Measurements from ENCODE around the gene TCF19. TPM values are rescaled to one million over a fixed set of nuclear protein-coding genes. Genes with fewer than 3 reads are reported as not detected.
"Not testable (repeated sequence)": the region's sequence is repeated elsewhere in the genome, so short reads cannot be mapped to it uniquely, and the experiment has no call there.

TCF19 gene
- polyA plus RNA-seq, 3 donors = 1.4 to 3.9 (median 2.4) TPM

- WGBS, 3 donors = 67 to 75% (median 68%) methylated on average over 16 of the region's 16 CpGs
Observed at GRCh38 chr6:31171931-31172905, 13.8 kb downstream of the TCF19 start.

GRCh38 chr6:31172973-31173384 is 14.6 kb downstream of the TCF19 start:
- no peak overlapping the region for H3K27ac ChIP-seq (ENCODE audit: low read depth, low read length)
- 65 to 78% (median 73%) methylated on average over 5 of the region's 5 CpGs for WGBS, 3 donors

More at GRCh38 chr6:31171931-31172905, 13.8 kb downstream of the TCF19 start:
- no peak overlapping the region for H3K27ac ChIP-seq (ENCODE audit: low read depth, low read length)

- WGBS, 3 donors = 64 to 78% (median 74%) methylated on average over 3 of the region's 3 CpGs
- H3K27ac ChIP-seq (ENCODE audit: low read depth, low read length) = no peak overlapping the region
Observed at GRCh38 chr6:31173406-31173805, 15.0 kb downstream of the TCF19 start.

DNA sequence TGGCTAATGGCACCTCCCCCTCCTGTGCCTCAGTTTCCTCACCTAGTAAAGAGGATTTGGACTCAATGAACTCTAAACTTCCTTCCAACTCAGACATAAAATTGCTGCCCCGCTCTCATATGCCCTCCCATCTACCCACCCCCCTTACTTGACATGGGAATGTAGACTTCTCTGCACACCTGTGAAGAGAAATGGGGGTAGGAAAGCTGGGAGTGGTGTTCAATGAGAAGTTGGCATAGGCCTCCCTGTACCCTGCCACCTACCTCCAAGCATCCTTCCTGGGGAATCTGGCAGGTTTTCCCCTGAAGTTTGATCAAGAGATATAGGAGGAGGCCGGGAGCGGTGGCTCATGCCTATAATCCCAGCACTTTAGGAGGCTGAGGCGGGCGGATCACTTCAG is 16.0 kb downstream of the TCF19 start:
- WGBS, 3 donors = 63 to 89% (median 89%) methylated on average over 5 of the region's 5 CpGs
- H3K27ac ChIP-seq (ENCODE audit: low read depth, low read length) = no peak overlapping the region

GRCh38 chr6:31175971-31176370 is 17.6 kb downstream of the TCF19 start:
- 65 to 75% (median 74%) methylated on average over 3 of the region's 3 CpGs for WGBS, 3 donors
- H3K27ac ChIP-seq (ENCODE audit: low read depth, low read length) = no peak overlapping the region

DNA sequence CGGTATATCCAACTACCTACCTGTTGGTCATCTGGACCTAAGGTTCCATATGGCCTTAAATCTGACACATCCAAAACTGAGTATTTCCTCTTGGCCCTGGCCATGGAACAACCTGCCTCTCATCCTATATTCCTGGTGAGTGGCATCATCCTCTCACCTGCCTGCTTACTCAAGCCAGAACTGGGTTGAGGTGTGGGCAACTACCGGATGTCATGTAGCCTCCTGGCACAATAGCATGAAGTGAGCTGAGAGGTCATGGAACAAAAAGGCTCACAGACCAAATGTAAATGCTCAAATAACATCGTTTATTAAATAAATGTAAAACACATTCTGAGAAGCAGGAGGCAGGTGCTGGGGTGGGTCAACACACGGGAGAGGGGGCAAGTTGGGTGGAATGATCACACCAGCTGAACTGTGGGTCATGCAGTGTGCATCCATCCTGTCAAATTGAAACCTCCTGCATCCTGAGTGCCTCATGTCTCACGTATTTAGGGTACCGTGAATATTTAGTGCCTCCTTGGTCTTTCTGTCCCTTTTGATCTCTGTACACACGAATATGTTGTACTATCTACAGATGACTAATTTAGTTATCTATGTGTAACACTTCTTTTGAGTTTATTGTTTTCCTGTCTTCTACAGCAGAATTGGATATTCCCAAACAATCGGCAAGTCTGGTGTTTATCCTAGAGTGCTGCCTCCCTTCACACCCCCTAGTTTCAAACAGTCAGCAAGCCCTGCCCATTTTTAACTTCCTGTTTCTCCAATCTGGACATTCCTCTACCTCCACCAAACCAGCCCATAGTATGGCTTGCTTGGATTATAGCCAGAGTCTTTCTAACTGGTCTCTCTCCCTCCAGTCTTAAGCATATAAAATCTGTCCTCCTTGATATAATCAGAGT is 20.0 kb downstream of the TCF19 start:
- 59 to 73% (median 61%) methylated on average over 8 of the region's 8 CpGs for WGBS, 3 donors
- H3K27ac ChIP-seq (ENCODE audit: low read depth, low read length) = no peak overlapping the region

GRCh38 chr6:31179042-31179386 is 20.6 kb downstream of the TCF19 start:
- H3K27ac ChIP-seq (ENCODE audit: low read depth, low read length) = no peak overlapping the region
- 61 to 88% (median 77%) methylated on average over 4 of the region's 4 CpGs for WGBS, 3 donors

GRCh38 chr6:31179896-31180295 is 21.5 kb downstream of the TCF19 start:
- H3K27ac ChIP-seq (ENCODE audit: low read depth, low read length) = no peak overlapping the region
- 96 to 97% (median 96%) methylated on average over 8 of the region's 8 CpGs for WGBS, 3 donors

GRCh38 chr6:31180500-31180899 is 22.1 kb downstream of the TCF19 start:
- 63 to 76% (median 71%) methylated on average over 13 to 26 of the region's 26 CpGs for WGBS, 3 donors
- H3K27ac ChIP-seq (ENCODE audit: low read depth, low read length) = no peak overlapping the region

- 44 to 92% (median 80%) methylated on average over 2 of the region's 2 CpGs for WGBS, 3 donors
Observed at GRCh38 chr6:31183287-31183686, 24.9 kb downstream of the TCF19 start.

DNA sequence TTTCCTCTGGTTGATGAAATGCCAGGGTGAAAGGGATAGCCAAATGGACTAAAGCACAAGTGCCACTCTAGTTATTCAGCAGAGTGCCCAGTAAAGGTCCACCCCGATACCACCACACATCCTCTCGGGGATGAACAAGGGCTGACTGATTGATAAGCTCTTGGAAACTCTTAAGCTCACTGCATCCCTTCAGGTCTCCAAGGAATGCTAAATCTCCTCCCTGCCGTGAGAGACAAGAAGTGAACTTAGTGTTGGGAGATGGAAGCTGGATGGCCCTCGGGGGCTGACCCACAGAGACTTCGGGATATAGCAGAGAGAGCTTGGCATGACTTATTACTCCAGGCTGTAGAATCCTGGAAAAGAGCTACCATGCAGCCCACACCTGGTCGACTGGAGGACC is 25.5 kb downstream of the TCF19 start:
- not testable (repeated sequence) for H3K27ac ChIP-seq (ENCODE audit: low read depth, low read length)
- WGBS, 3 donors = 81 to 84% (median 84%) methylated on average over 6 of the region's 6 CpGs

More at GRCh38 chr6:31183287-31183686, 24.9 kb downstream of the TCF19 start:
- not testable (repeated sequence) for H3K27ac ChIP-seq (ENCODE audit: low read depth, low read length)

DNA sequence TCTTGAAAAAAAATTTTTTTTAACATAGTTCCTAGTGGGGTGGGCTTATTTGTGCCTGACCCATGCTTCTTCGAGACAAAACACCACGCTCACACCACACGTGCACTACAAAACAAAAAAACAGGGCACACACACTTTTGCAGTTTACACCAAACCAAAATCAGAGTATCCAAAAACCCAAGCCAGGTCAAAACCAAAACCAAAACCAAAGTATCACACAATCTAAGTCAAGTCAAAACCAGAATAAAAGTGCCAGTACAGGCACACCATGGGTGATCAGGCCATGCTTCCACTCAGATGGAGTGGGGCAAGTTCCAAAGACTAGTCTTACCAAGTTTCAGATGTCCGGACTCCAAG is 27.3 kb downstream of the TCF19 start:
- 54 to 71% (median 55%) methylated on average over 4 of the region's 4 CpGs for WGBS, 3 donors

DNA sequence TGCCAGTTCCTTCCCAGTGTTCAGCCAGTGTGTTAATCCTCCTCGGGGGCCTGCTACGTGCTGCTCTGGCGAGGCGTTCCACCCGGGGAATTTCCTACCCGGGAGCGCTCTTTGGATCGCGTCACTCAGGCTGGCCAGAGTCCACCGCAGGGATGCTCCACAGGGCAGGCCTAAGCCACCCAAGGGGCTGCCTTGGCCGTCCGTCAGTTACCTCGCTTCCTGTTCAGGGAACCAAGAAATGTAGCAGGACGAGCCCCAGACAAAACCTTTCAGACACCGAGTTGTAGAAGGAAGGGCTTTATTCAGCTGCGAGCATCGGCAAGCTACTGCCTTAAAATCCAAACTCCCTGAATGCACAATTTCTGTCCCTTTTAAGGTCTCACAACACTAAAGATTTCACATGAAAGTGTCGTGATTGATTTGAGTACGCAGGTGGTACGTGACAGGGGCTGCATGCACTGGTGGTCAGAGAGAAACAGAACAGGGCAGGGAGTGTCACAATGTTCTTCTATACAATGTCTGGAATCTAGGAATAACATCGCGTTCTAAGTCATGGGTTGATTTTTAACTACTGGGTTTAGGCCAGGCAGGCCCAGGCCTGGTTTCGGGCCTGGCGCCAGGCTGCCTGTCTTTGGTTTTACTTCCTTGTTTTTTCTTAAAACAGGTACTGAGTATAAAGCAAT is 27.8 kb downstream of the TCF19 start:
- no peak overlapping the region for H3K27ac ChIP-seq (ENCODE audit: low read depth, low read length)
- 27 to 65% (median 53%) methylated on average over 24 of the region's 24 CpGs for WGBS, 3 donors

More for the DNA sequence above, 27.3 kb downstream of the TCF19 start:
- H3K27ac ChIP-seq (ENCODE audit: low read depth, low read length) = not testable (repeated sequence)

DNA sequence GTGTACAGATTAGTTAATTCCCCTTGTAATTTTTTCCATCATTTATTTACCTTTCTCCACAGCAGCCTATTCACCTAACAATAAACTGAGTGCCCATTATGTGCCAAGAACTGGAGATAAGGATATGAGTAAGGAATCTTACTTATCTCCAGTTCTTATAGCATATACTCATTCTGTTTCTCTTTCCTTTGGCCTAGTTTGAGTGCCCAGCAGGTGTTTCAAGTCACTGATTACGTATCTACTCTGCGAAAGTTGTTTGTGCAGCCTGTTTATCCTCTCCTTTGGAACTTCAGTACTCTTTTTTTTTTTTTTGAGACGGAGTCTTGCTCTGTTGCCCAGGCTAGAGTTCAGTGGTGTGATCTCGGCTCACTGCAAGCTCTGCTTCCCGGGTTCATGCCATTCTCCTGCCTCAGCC is 29.4 kb downstream of the TCF19 start:
- no peak overlapping the region for H3K27ac ChIP-seq (ENCODE audit: low read depth, low read length)
- 25 to 89% (median 89%) methylated on average over 5 of the region's 5 CpGs for WGBS, 3 donors

DNA sequence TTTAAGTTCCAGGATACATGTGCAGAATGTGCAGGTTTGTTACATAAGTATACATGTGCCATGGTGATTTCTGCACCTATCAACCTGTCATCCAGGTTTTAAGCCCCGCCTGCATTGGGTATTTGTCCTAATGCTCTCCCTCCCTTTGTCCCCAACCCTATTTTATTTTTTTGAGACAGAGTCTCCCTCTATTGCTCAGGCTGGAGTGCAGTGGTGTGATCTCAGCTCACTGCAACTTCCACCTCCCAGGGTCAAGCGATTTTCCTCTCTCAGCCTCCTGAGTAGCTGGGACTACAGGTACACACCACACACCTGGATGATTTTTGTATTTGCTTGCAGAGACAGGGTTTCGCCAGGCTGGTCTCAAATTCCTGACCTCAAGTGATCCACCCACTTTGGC is 30.8 kb downstream of the TCF19 start:
- WGBS, 3 donors = 60 to 93% (median 93%) methylated on average over 3 of the region's 3 CpGs
- H3K27ac ChIP-seq (ENCODE audit: low read depth, low read length) = not testable (repeated sequence)

- WGBS, 3 donors = 71 to 93% (median 90%) methylated on average over 4 of the region's 4 CpGs
- no peak overlapping the region for H3K27ac ChIP-seq (ENCODE audit: low read depth, low read length)
Observed at GRCh38 chr6:31190488-31190887, 32.1 kb downstream of the TCF19 start.

DNA sequence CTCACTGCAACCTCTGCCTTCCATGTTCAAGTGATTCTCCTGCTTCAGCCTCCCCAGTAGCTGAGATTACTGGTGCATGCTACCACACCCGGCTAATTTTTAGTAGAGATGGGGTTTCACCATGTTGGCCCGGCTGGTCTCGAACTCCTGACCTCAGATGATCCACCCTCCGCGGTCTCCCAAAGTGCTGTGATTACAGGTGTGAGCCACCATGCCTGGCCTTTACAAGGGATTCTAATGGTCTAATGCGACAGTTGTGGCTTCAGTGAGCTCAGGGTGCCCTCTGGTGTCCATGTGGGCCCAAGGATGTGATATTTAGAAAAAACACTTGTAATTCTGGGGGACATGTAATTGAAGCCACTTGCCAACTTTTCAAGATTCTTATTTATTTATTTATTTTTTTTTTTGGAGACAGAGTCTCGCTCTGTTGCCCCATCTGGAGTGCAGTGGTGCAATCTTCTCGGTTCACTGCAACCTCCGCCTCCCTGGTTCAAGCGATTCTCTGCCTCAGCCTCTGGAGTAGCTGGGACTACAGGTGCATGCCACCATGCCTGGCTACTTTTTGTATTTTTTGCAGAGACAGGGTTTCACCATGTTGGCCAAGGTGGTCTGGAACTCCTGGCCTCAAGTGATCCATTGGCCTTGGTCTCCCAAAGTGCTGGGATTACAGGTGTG is 34.2 kb downstream of the TCF19 start:
- not testable (repeated sequence) for H3K27ac ChIP-seq (ENCODE audit: low read depth, low read length)
- 49 to 58% (median 52%) methylated on average over 10 of the region's 10 CpGs for WGBS, 3 donors

DNA sequence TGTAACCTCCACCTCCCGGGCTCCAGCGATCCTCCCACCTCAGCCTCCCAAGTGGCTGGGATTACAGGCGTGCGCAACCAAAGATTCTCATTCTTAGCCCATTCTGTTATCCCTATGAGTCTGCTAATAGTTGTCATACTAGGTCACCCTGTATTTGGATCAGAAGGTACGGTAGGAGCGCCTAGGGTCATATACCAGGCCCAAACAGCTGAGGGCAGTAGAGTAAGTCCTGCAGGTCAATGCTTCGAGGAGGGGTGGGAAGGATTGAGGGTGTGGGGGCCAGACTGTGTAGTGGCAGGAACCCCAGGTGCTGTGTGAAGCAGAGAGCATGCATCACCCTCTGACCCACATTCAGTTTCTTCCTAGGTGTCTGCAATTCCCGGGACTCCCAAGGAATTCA is 34.8 kb downstream of the TCF19 start:
- 70 to 83% (median 81%) methylated on average over 8 of the region's 8 CpGs for WGBS, 3 donors
- H3K27ac ChIP-seq (ENCODE audit: low read depth, low read length) = no peak overlapping the region

Data from adipose tissue (tissue), 3 donors.